Measurements from ENCODE around the gene SLC6A7.

SLC6A7 gene

GRCh38 chr5:150195736-150196485 is 6.0 kb downstream of the SLC6A7 start:
- no peak for FAIRE-seq

GRCh38 chr5:150196514-150196913 is 6.7 kb downstream of the SLC6A7 start:
- FAIRE-seq = no peak

- FAIRE-seq = no peak
These were observed 7.1 kb downstream of the SLC6A7 start for GRCh38 chr5:150196986-150197385.

- no peak for FAIRE-seq
These were observed 7.6 kb downstream of the SLC6A7 start for GRCh38 chr5:150197476-150197875.

- FAIRE-seq = no peak
These were observed 12.6 kb downstream of the SLC6A7 start for GRCh38 chr5:150202501-150202900.

- no peak for FAIRE-seq
These were observed 14.1 kb downstream of the SLC6A7 start for GRCh38 chr5:150203832-150204589.

- no peak for FAIRE-seq
These were observed 14.7 kb downstream of the SLC6A7 start for GRCh38 chr5:150204590-150204960.

- no peak for FAIRE-seq
These were observed 16.4 kb downstream of the SLC6A7 start for GRCh38 chr5:150206098-150206778.

GRCh38 chr5:150206779-150207115 is 16.9 kb downstream of the SLC6A7 start:
- no peak for FAIRE-seq

- no peak for FAIRE-seq
These were observed 18.6 kb downstream of the SLC6A7 start for GRCh38 chr5:150208187-150209098.

GRCh38 chr5:150209099-150209635 is 19.3 kb downstream of the SLC6A7 start:
- no peak for FAIRE-seq

- FAIRE-seq = no peak
These were observed 20.8 kb downstream of the SLC6A7 start for GRCh38 chr5:150210644-150211043.

GRCh38 chr5:150211156-150212030 is 21.5 kb downstream of the SLC6A7 start:
- no peak for FAIRE-seq

- no peak for FAIRE-seq
These were observed 23.7 kb downstream of the SLC6A7 start for GRCh38 chr5:150213530-150213929.

- no peak for FAIRE-seq
These were observed 24.4 kb downstream of the SLC6A7 start for GRCh38 chr5:150214289-150214688.

GRCh38 chr5:150215979-150216944 is 26.4 kb downstream of the SLC6A7 start:
- FAIRE-seq = no peak

- no peak for FAIRE-seq
These were observed 27.2 kb downstream of the SLC6A7 start for GRCh38 chr5:150217038-150217437.

GRCh38 chr5:150217873-150218692 is 28.2 kb downstream of the SLC6A7 start:
- peak; percentile 72 for FAIRE-seq

GRCh38 chr5:150218693-150219035 is 28.8 kb downstream of the SLC6A7 start:
- FAIRE-seq = no peak
